ENCODE results near the gene SCN2B. TPM values are rescaled to one million over a fixed set of nuclear protein-coding genes. Genes with fewer than 3 reads are reported as not detected.

SCN2B gene
- total and polyA plus RNA-seq, 10 of the 15 experiments (the other 5 are each of a cell fraction or from before 2014, with no cell fraction given) = 0.01 TPM; not detected in 9

- no peak overlapping the region for H3K4me3 ChIP-seq
- no peaks in the 10 kb centered on the region for H3K36me3 ChIP-seq (ENCODE audit: control insufficient read depth in 2 of 2, insufficient read depth in 2 of 2, low read length in 1 of 2)
- DNase-seq (ENCODE audit: low read depth, low spot score) (no peak), ATAC-seq (no peak), FAIRE-seq (no peak)
- no peak overlapping the region for H3K4me2 ChIP-seq (ENCODE audit: control insufficient read depth, insufficient read depth)
- 10% methylated on average over 5 of the region's 5 CpGs for WGBS (ENCODE audit: insufficient coverage, insufficient replicate concordance, low lambda C conversion rate, missing lambda C conversion rate)
- no peaks in the 10 kb centered on the region for H3K79me2 ChIP-seq (ENCODE audit: control insufficient read depth, insufficient read depth, low read length)
- ChIA-PET POLR2A (no interaction called here), SMC1A (ENCODE audit: uncharacterized antibody, unreplicated experiment) (no interaction called here), CTCF (interaction anchor here (0.8 kb wide), 1 partner anchor 36 kb away, joined by 3 read pairs; no protein-coding TSS in a partner anchor), RAD21 (ENCODE audit: unreplicated experiment) (interaction anchor here (0.8 kb wide), 1 partner anchor 35 kb away, joined by 3 read pairs; no protein-coding TSS in a partner anchor)
- no peaks in the 10 kb centered on the region for H4K20me1 ChIP-seq (ENCODE audit: control insufficient read depth, insufficient read depth)
- H3K9me3 ChIP-seq (replicated peaks; ENCODE audit: control insufficient read depth, insufficient read depth, low read length) = no peaks in the 10 kb centered on the region
- no peak overlapping the region for H3K9ac ChIP-seq (ENCODE audit: control insufficient read depth, insufficient read depth, low read length)
- in situ Hi-C loops (cut with MboI) = no loop called here
- H2AFZ ChIP-seq (ENCODE audit: control insufficient read depth, low read depth, low read length) = no peak overlapping the region
- H3K27me3 ChIP-seq (replicated peaks in 1 of 2; ENCODE audit: control insufficient read depth in 2 of 2, insufficient read depth in 2 of 2, low read length in 1 of 2) = peaks cover 0 to 3% of the 10 kb centered on the region in 2 experiments; a peak in 3 of 4 replicates
- BruUV-seq (replicated peaks) = no TSS peak
- H3K4me1 ChIP-seq (ENCODE audit: control insufficient read depth, insufficient read depth, low read length) = no peaks in the 10 kb centered on the region
- intact Hi-C loops (cut with micrococcal nuclease; ENCODE audit: unreplicated experiment) = no loop called here
- no peak overlapping the region for H3K27ac ChIP-seq (ENCODE audit: control insufficient read depth, insufficient read depth)
- no peak for TF ChIP-seq BMI1 (IDR thresholded peaks at IDR 0.05; ENCODE audit: borderline replicate concordance)
- TF ChIP-seq SMC3 (IDR thresholded peaks at IDR 0.05; ENCODE audit: borderline replicate concordance, low read length) = no peak
- TF ChIP-seq SPI1 (IDR thresholded peaks at IDR 0.05; ENCODE audit: borderline replicate concordance, insufficient read depth, low read depth, low read length) = no peak
- TF ChIP-seq SP1 (IDR thresholded peaks at IDR 0.05; ENCODE audit: low read depth, low read length) = no peak
- TF ChIP-seq TAF1 (IDR thresholded peaks at IDR 0.05; ENCODE audit: borderline replicate concordance, low read depth, low read length) = no peak
- TF ChIP-seq TCF7 (IDR thresholded peaks at IDR 0.05; ENCODE audit: borderline replicate concordance) = no peak
- no peak for TF ChIP-seq MTA2 (IDR thresholded peaks at IDR 0.05; ENCODE audit: low read depth)
- no peak for TF ChIP-seq RB1 (IDR thresholded peaks at IDR 0.05; ENCODE audit: borderline replicate concordance)
- no peak for TF ChIP-seq PAX5 (IDR thresholded peaks at IDR 0.05; ENCODE audit: borderline replicate concordance, low read depth, low read length)
- no peak for TF ChIP-seq ZBED1 (IDR thresholded peaks at IDR 0.05; ENCODE audit: borderline replicate concordance)
- TF ChIP-seq FOXK2 (IDR thresholded peaks at IDR 0.05) = no peak
- TF ChIP-seq NFIC (IDR thresholded peaks at IDR 0.05; ENCODE audit: low read depth, low read length) = no peak
- no peak for TF ChIP-seq NFYA (IDR thresholded peaks at IDR 0.05; ENCODE audit: borderline replicate concordance, low read depth, low read length)
- no peak for TF ChIP-seq PRDM15 (CRISPR knock-in tag; IDR thresholded peaks at IDR 0.05)
- no peak for TF ChIP-seq TCF12 (IDR thresholded peaks at IDR 0.05; ENCODE audit: low read depth, low read length)
Observed at GRCh38 chr11:118163494-118163893, 12.9 kb downstream of the SCN2B start.
